HG03159 (cell line): ENCODE results near the gene RAB7A.

ENCODE experiments used
- ATAC-seq: cut with Tn5 transposase; IDR thresholded peaks from one replicate; pipeline ENCODE4 v1.9.1; 2021; ENCODE audit warnings: mild to moderate bottlenecking, moderate library complexity; ENCODE audit not compliant: unreplicated experiment

RAB7A gene

GRCh38 chr3:128726023-128727016 lies at the start of gene RAB7A:
TSS of gene RAB7A (plus strand) at chr3:128726183. CDS start at chr3:128795368, 69,185 bp downstream.
- peak; percentile 92 for ATAC-seq

- ATAC-seq: no peak
Observed at GRCh38 chr3:128679338-128679737, 46.6 kb upstream of the RAB7A start.

- peak; percentile 94 for ATAC-seq
Observed at GRCh38 chr3:128680603-128681368, 45.2 kb upstream of the RAB7A start.

- ATAC-seq: no peak
Observed at GRCh38 chr3:128681369-128681829, 44.6 kb upstream of the RAB7A start.

- no peak for ATAC-seq
Observed at GRCh38 chr3:128683957-128684356, 42.0 kb upstream of the RAB7A start.

- ATAC-seq: no peak
Observed at GRCh38 chr3:128684986-128685726, 40.8 kb upstream of the RAB7A start.

GRCh38 chr3:128686465-128686864 lies 39.5 kb upstream of the RAB7A start:
- no peak for ATAC-seq

GRCh38 chr3:128689060-128689459 lies 36.9 kb upstream of the RAB7A start:
- ATAC-seq: no peak

- no peak for ATAC-seq
Observed at GRCh38 chr3:128693696-128694095, 32.3 kb upstream of the RAB7A start.

- ATAC-seq: no peak
Observed at GRCh38 chr3:128697341-128697740, 28.6 kb upstream of the RAB7A start.

- no peak for ATAC-seq
Observed at GRCh38 chr3:128698211-128699047, 27.6 kb upstream of the RAB7A start.

GRCh38 chr3:128701342-128702212 lies 24.4 kb upstream of the RAB7A start:
- ATAC-seq: no peak

GRCh38 chr3:128702391-128702790 lies 23.6 kb upstream of the RAB7A start:
- ATAC-seq: no peak

GRCh38 chr3:128703561-128703960 lies 22.4 kb upstream of the RAB7A start:
- ATAC-seq: no peak

- no peak for ATAC-seq
Observed at GRCh38 chr3:128706086-128706615, 19.8 kb upstream of the RAB7A start.

GRCh38 chr3:128707928-128708494 lies 18.0 kb upstream of the RAB7A start:
- no peak for ATAC-seq

GRCh38 chr3:128709038-128709437 lies 16.9 kb upstream of the RAB7A start:
- no peak for ATAC-seq

GRCh38 chr3:128709506-128710210 lies 16.3 kb upstream of the RAB7A start:
- ATAC-seq: no peak
